ENCODE data around the gene CDA. TPM values are rescaled to one million over a fixed set of nuclear protein-coding genes. Genes with fewer than 3 reads are reported as not detected.

Gene CDA
- total and polyA plus RNA-seq, 9 of the 15 experiments (the other 6 are each of a cell fraction or from before 2014, with no cell fraction given), result not detected

DNA sequence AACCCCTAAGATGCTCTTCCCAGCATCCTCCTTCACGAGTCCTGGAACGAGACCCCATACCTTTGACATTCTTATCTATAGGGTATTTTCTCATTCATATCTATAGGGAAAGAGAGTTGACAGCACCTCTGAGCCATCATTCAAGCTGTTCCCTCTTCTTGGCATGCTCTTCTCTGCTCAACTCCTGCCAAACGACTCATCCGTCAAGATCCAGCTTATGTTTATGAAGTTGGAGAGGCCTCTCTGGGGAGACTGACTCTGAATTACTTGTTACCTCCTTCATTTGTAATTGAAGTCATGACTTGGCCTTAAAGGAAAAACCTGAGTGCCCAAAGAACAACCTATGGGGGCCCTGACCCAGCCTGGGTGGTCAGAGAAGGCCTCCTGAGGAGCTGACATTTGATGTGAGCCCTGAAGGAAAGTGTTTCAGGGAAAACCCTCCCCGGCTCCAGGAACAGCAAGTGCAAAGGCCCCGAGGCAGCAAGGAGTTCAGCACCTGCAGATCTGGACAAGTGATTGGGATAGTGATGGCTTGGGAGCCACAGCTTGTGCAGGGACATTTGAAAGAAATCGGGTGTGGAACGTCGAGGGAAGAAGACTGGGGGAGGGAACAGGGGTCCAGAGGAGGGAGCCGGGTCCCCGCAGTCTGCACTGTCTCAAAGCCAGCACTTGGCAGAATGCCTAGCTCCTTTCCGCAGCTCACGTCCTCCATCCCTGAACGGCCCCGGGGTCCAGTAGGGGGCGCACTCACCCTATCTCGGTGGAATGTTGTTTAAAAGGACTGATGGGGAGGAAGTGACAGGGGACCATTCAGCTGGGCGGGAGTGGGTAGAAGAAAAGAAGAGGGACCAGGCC, 14.0 kb upstream of the CDA start (continued):
- TF ChIP-seq ZNF174 (CRISPR knock-in tag; IDR thresholded peaks at IDR 0.05) (no peak), EHMT2 (IDR thresholded peaks at IDR 0.05) (no peak; the same call in 1 of the 2 replicates), ATF7 (IDR thresholded peaks at IDR 0.05) (no peak), XRCC3 (IDR thresholded peaks at IDR 0.05) (no peak), STAT5B (CRISPR knock-in tag; IDR thresholded peaks at IDR 0.05) (no peak), SMARCE1 (IDR thresholded peaks at IDR 0.05) (no peak), TAF9B (IDR thresholded peaks at IDR 0.05; ENCODE audit: partially characterized antibody) (no peak), STAT5A (IDR thresholded peaks at IDR 0.05; ENCODE audit: borderline replicate concordance, low read length) (no peak), DMBX1 (CRISPR knock-in tag; IDR thresholded peaks at IDR 0.05; ENCODE audit: borderline replicate concordance) (no peak)
- TF ChIP-seq, protein P1, sequence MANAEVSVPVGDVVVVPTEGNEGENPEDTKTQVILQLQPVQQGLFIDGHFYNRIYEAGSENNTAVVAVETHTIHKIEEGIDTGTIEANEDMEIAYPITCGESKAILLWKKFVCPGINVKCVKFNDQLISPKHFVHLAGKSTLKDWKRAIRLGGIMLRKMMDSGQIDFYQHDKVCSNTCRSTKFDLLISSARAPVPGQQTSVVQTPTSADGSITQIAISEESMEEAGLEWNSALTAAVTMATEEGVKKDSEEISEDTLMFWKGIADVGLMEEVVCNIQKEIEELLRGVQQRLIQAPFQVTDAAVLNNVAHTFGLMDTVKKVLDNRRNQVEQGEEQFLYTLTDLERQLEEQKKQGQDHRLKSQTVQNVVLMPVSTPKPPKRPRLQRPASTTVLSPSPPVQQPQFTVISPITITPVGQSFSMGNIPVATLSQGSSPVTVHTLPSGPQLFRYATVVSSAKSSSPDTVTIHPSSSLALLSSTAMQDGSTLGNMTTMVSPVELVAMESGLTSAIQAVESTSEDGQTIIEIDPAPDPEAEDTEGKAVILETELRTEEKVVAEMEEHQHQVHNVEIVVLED (CRISPR knock-in tag; IDR thresholded peaks at IDR 0.05), result no peak
- TF ChIP-seq, protein P2, sequence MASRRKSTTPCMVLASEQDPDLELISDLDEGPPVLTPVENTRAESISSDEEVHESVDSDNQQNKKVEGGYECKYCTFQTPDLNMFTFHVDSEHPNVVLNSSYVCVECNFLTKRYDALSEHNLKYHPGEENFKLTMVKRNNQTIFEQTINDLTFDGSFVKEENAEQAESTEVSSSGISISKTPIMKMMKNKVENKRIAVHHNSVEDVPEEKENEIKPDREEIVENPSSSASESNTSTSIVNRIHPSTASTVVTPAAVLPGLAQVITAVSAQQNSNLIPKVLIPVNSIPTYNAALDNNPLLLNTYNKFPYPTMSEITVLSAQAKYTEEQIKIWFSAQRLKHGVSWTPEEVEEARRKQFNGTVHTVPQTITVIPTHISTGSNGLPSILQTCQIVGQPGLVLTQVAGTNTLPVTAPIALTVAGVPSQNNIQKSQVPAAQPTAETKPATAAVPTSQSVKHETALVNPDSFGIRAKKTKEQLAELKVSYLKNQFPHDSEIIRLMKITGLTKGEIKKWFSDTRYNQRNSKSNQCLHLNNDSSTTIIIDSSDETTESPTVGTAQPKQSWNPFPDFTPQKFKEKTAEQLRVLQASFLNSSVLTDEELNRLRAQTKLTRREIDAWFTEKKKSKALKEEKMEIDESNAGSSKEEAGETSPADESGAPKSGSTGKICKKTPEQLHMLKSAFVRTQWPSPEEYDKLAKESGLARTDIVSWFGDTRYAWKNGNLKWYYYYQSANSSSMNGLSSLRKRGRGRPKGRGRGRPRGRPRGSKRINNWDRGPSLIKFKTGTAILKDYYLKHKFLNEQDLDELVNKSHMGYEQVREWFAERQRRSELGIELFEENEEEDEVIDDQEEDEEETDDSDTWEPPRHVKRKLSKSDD (conservative IDR thresholded peaks at IDR 0.05; ENCODE audit: low read length), result no peak
- TF ChIP-seq, protein P3, sequence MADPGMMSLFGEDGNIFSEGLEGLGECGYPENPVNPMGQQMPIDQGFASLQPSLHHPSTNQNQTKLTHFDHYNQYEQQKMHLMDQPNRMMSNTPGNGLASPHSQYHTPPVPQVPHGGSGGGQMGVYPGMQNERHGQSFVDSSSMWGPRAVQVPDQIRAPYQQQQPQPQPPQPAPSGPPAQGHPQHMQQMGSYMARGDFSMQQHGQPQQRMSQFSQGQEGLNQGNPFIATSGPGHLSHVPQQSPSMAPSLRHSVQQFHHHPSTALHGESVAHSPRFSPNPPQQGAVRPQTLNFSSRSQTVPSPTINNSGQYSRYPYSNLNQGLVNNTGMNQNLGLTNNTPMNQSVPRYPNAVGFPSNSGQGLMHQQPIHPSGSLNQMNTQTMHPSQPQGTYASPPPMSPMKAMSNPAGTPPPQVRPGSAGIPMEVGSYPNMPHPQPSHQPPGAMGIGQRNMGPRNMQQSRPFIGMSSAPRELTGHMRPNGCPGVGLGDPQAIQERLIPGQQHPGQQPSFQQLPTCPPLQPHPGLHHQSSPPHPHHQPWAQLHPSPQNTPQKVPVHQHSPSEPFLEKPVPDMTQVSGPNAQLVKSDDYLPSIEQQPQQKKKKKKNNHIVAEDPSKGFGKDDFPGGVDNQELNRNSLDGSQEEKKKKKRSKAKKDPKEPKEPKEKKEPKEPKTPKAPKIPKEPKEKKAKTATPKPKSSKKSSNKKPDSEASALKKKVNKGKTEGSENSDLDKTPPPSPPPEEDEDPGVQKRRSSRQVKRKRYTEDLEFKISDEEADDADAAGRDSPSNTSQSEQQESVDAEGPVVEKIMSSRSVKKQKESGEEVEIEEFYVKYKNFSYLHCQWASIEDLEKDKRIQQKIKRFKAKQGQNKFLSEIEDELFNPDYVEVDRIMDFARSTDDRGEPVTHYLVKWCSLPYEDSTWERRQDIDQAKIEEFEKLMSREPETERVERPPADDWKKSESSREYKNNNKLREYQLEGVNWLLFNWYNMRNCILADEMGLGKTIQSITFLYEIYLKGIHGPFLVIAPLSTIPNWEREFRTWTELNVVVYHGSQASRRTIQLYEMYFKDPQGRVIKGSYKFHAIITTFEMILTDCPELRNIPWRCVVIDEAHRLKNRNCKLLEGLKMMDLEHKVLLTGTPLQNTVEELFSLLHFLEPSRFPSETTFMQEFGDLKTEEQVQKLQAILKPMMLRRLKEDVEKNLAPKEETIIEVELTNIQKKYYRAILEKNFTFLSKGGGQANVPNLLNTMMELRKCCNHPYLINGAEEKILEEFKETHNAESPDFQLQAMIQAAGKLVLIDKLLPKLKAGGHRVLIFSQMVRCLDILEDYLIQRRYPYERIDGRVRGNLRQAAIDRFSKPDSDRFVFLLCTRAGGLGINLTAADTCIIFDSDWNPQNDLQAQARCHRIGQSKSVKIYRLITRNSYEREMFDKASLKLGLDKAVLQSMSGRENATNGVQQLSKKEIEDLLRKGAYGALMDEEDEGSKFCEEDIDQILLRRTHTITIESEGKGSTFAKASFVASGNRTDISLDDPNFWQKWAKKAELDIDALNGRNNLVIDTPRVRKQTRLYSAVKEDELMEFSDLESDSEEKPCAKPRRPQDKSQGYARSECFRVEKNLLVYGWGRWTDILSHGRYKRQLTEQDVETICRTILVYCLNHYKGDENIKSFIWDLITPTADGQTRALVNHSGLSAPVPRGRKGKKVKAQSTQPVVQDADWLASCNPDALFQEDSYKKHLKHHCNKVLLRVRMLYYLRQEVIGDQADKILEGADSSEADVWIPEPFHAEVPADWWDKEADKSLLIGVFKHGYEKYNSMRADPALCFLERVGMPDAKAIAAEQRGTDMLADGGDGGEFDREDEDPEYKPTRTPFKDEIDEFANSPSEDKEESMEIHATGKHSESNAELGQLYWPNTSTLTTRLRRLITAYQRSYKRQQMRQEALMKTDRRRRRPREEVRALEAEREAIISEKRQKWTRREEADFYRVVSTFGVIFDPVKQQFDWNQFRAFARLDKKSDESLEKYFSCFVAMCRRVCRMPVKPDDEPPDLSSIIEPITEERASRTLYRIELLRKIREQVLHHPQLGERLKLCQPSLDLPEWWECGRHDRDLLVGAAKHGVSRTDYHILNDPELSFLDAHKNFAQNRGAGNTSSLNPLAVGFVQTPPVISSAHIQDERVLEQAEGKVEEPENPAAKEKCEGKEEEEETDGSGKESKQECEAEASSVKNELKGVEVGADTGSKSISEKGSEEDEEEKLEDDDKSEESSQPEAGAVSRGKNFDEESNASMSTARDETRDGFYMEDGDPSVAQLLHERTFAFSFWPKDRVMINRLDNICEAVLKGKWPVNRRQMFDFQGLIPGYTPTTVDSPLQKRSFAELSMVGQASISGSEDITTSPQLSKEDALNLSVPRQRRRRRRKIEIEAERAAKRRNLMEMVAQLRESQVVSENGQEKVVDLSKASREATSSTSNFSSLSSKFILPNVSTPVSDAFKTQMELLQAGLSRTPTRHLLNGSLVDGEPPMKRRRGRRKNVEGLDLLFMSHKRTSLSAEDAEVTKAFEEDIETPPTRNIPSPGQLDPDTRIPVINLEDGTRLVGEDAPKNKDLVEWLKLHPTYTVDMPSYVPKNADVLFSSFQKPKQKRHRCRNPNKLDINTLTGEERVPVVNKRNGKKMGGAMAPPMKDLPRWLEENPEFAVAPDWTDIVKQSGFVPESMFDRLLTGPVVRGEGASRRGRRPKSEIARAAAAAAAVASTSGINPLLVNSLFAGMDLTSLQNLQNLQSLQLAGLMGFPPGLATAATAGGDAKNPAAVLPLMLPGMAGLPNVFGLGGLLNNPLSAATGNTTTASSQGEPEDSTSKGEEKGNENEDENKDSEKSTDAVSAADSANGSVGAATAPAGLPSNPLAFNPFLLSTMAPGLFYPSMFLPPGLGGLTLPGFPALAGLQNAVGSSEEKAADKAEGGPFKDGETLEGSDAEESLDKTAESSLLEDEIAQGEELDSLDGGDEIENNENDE (IDR thresholded peaks at IDR 0.05; ENCODE audit: low read depth, low read length), result no peak
